T-cell (primary cell): ENCODE measurements around the gene EIF4E2. TPM values are rescaled to one million over a fixed set of nuclear protein-coding genes. Genes with fewer than 3 reads are reported as not detected.

Experiments
- ATAC-seq, 4 experiments: fragments of 200-7000 bp in 3 of 4; fragments of 150-1000 bp in 1 of 4; cut with Tn5 transposase; replicated peaks in 1 of 4; 1 replicate in 3 of 4; 2 replicates in 1 of 4; pipeline ENCODE4 v1.10.0; 2021; ENCODE audit warnings: moderate library complexity in 3 of 4, mild to moderate bottlenecking in 2 of 4, moderate number of reproducible peaks in 1 of 4
- CTCF ChIA-PET, 2 donors: fragments of 300-600 bp; sonication (Branson Sonifier 250); formaldehyde crosslinking; loops; one replicate each; lab custom pipeline; 2022; ENCODE audit warnings: antibody characterized with exemption in 2 of 2; lab: Charles Lee
- POLR2A ChIA-PET, 2 donors: fragments of 300-600 bp; sonication (Branson Sonifier 250); formaldehyde crosslinking; loops; one replicate each; lab custom pipeline; 2022; ENCODE audit warnings: antibody characterized with exemption in 2 of 2; lab: Charles Lee
- DNase-seq, 35 experiments: peaks; one replicate each; pipeline versions ENCODE4 v3.0.0 to v3.0.0-alpha.2; 2013 to 2023
- H3K27ac ChIP-seq: one replicate; pipeline ENCODE4 v1.5.1; 2013; ENCODE audit warnings: low read length
- H3K27me3 ChIP-seq, 2 experiments: replicated peaks in 1 of 2; 1 replicate in 1 of 2; 2 replicates in 1 of 2; pipeline versions ENCODE4 v1.6.1 to v1.7.0; 2013; ENCODE audit warnings: low read length in 1 of 2, mixed read lengths in 1 of 2; ENCODE audit not compliant: control insufficient read depth in 2 of 2, insufficient read depth in 2 of 2; ENCODE audit errors: extremely low read depth in 1 of 2
- H3K36me3 ChIP-seq, 2 donors: 1 replicate in 1 of 2; 2 replicates in 1 of 2; pipeline versions ENCODE4 v1.6.1 to v1.7.0; 2013; ENCODE audit warnings: low read length in 1 of 2; ENCODE audit not compliant: control insufficient read depth in 2 of 2, insufficient read depth in 1 of 2; ENCODE audit errors: extremely low read depth in 1 of 2
- H3K4me1 ChIP-seq, 2 experiments: 1 replicate in 1 of 2; 2 replicates in 1 of 2; pipeline versions ENCODE4 v1.6.1 to v1.7.0; 2013; ENCODE audit warnings: low read length in 2 of 2, mixed read lengths in 1 of 2; ENCODE audit not compliant: insufficient read depth in 2 of 2, control insufficient read depth in 1 of 2; ENCODE audit errors: extremely low read depth in 1 of 2
- H3K4me3 ChIP-seq, 2 donors: 1 replicate in 1 of 2; 2 replicates in 1 of 2; pipeline versions ENCODE4 v1.5.1 to v1.7.0; 2013; ENCODE audit warnings: mild to moderate bottlenecking in 2 of 2, low read length in 1 of 2, moderate library complexity in 1 of 2; ENCODE audit not compliant: control insufficient read depth in 1 of 2; ENCODE audit errors: extremely low read depth in 1 of 2
- H3K9me3 ChIP-seq: 2 replicates; pipeline ENCODE4 v1.7.0; 2013
- H3K27ac Mint-ChIP-seq, 2 donors: one replicate each; pipeline ENCODE4 v1.8.0; 2020 to 2021; ENCODE audit warnings: mild to moderate bottlenecking in 2 of 2, mixed read lengths in 2 of 2
- H3K27me3 Mint-ChIP-seq, 2 donors: one replicate each; pipeline ENCODE4 v1.8.0; 2021 to 2022; ENCODE audit warnings: mixed read lengths in 2 of 2
- H3K36me3 Mint-ChIP-seq: one replicate; pipeline ENCODE4 v1.8.0; 2021; ENCODE audit warnings: mixed read lengths
- H3K4me1 Mint-ChIP-seq, 3 donors: one replicate each; pipeline ENCODE4 v1.8.0; 2020 to 2022; ENCODE audit warnings: mixed read lengths in 3 of 3, mild to moderate bottlenecking in 1 of 3
- H3K4me3 Mint-ChIP-seq, 3 donors: one replicate each; pipeline ENCODE4 v1.8.0; 2020 to 2022; ENCODE audit warnings: mild to moderate bottlenecking in 3 of 3, mixed read lengths in 3 of 3, moderate library complexity in 3 of 3
- H3K9me3 Mint-ChIP-seq, 3 donors: one replicate each; pipeline ENCODE4 v1.8.0; 2020 to 2022; ENCODE audit warnings: mixed read lengths in 3 of 3
- WGBS: methylation state at CpG from one replicate; pipeline ENCODE4 v1.1.5; 2013; ENCODE audit warnings: missing lambda C conversion rate; ENCODE audit not compliant: insufficient coverage; 5-methylcytosine and 5-hydroxymethylcytosine counted together
- total RNA-seq, 35 experiments: library from RNA in 6 of 35; stranded (reverse) in 6 of 35; fragments of 120-200 nt in 1 of 35; gene quantifications; one replicate each; pipeline versions ENCODE4 v1.2.1 to v1.2.4 and lab custom pipeline; 2013 to 2026

Gene EIF4E2
- total RNA-seq, 5 donors from 2014 or later (not counting 1 experiment from before 2014, with no cell fraction given), result 49.5 to 60.9 (median 55.3) TPM

GRCh38 chr2:232533944-232534710 is 16.4 kb upstream of the EIF4E2 start:
- DNase-seq (no peak), ATAC-seq (no peak)
- no peak overlapping the region for H3K4me3 ChIP-seq
- H3K9me3 Mint-ChIP-seq, result no peaks in the 10 kb centered on the region
- ChIA-PET CTCF (no interaction called here), POLR2A (no interaction called here)
- peaks cover 6 to 9% (median 7%) of the 10 kb centered on the region in 3 donors for H3K4me1 Mint-ChIP-seq
- H3K9me3 ChIP-seq, result no peaks in the 10 kb centered on the region
- peaks cover 0 to 67% of the 10 kb centered on the region in 2 experiments for H3K27me3 ChIP-seq
- H3K36me3 ChIP-seq, result no peaks in the 10 kb centered on the region
- H3K4me1 ChIP-seq, result peaks cover 0 to 6% of the 10 kb centered on the region in 2 experiments
- H3K27me3 Mint-ChIP-seq, result peaks cover 19 to 30% of the 10 kb centered on the region in 2 donors
- no peaks in the 10 kb centered on the region for H3K36me3 Mint-ChIP-seq
- 81% methylated on average over 11 of the region's 13 CpGs for WGBS
- no peak overlapping the region for H3K27ac ChIP-seq
- no peak overlapping the region for H3K4me3 Mint-ChIP-seq
- no peak overlapping the region for H3K27ac Mint-ChIP-seq

- ATAC-seq (no peak), DNase-seq (no peak)
- Histone ChIP-seq H3K27ac (no peak overlapping the region), H3K4me1 (peaks cover 0 to 9% of the 10 kb centered on the region in 2 experiments), H3K4me3 (no peak overlapping the region), H3K9me3 (no peaks in the 10 kb centered on the region), H3K27me3 (peaks cover 0 to 60% of the 10 kb centered on the region in 2 experiments), H3K36me3 (no peaks in the 10 kb centered on the region)
- Mint-ChIP-seq H3K27me3 (peaks cover 19 to 30% of the 10 kb centered on the region in 2 donors), H3K27ac (no peak overlapping the region), H3K4me3 (no peak overlapping the region), H3K9me3 (no peaks in the 10 kb centered on the region), H3K36me3 (no peaks in the 10 kb centered on the region), H3K4me1 (peaks cover 4 to 7% (median 4%) of the 10 kb centered on the region in 3 donors)
- 83% methylated on average over 6 of the region's 14 CpGs for WGBS
- CTCF ChIA-PET, result no interaction called here
- POLR2A ChIA-PET, result no interaction called here
These were observed 15.4 kb upstream of the EIF4E2 start for GRCh38 chr2:232534940-232535651.

- POLR2A ChIA-PET, result no interaction called here
These were observed 14.5 kb upstream of the EIF4E2 start for GRCh38 chr2:232535761-232536530.

GRCh38 chr2:232537079-232537478 is 13.4 kb upstream of the EIF4E2 start:
- no peak overlapping the region for H3K4me3 ChIP-seq
- peaks cover 19% of the 10 kb centered on the region in 2 donors for H3K27me3 Mint-ChIP-seq
- no peak overlapping the region for H3K4me3 Mint-ChIP-seq
- no peak for ATAC-seq
- no peak overlapping the region for H3K27ac ChIP-seq
- peaks cover 0 to 11% of the 10 kb centered on the region in 2 experiments for H3K4me1 ChIP-seq
- ChIA-PET POLR2A (no interaction called here), CTCF (no interaction called here)
- H3K36me3 ChIP-seq, result no peaks in the 10 kb centered on the region
- H3K27ac Mint-ChIP-seq, result no peak overlapping the region
- peaks cover 4 to 12% (median 6%) of the 10 kb centered on the region in 3 donors for H3K4me1 Mint-ChIP-seq
- DNase-seq, result no peak
- H3K36me3 Mint-ChIP-seq, result no peaks in the 10 kb centered on the region
- H3K9me3 Mint-ChIP-seq, result no peaks in the 10 kb centered on the region
- 65% methylated on average over 4 of the region's 5 CpGs for WGBS
- H3K9me3 ChIP-seq, result no peaks in the 10 kb centered on the region
- H3K27me3 ChIP-seq, result peaks cover 0 to 46% of the 10 kb centered on the region in 2 experiments

More at GRCh38 chr2:232535761-232536530, 14.5 kb upstream of the EIF4E2 start:
- no peaks in the 10 kb centered on the region for H3K36me3 Mint-ChIP-seq
- H3K27ac Mint-ChIP-seq, result no peak overlapping the region
- Histone ChIP-seq H3K9me3 (no peaks in the 10 kb centered on the region), H3K4me1 (peaks cover 0 to 11% of the 10 kb centered on the region in 2 experiments), H3K4me3 (no peak overlapping the region), H3K27ac (no peak overlapping the region), H3K36me3 (no peaks in the 10 kb centered on the region), H3K27me3 (peaks cover 0 to 52% of the 10 kb centered on the region in 2 experiments)
- no peaks in the 10 kb centered on the region for H3K9me3 Mint-ChIP-seq
- peaks cover 19 to 23% of the 10 kb centered on the region in 2 donors for H3K27me3 Mint-ChIP-seq
- peaks cover 4 to 7% (median 6%) of the 10 kb centered on the region in 3 donors for H3K4me1 Mint-ChIP-seq
- H3K4me3 Mint-ChIP-seq, result no peak overlapping the region
- CTCF ChIA-PET, result no interaction called here
- WGBS, result 70% methylated on average over 2 of the region's 5 CpGs
- no peak for DNase-seq
- ATAC-seq, result no peak

- Mint-ChIP-seq H3K4me3 (no peak overlapping the region), H3K9me3 (no peaks in the 10 kb centered on the region), H3K27me3 (peaks cover 18 to 19% of the 10 kb centered on the region in 2 donors), H3K36me3 (no peaks in the 10 kb centered on the region), H3K27ac (no peak overlapping the region), H3K4me1 (peaks cover 4 to 16% (median 8%) of the 10 kb centered on the region in 3 donors)
- 83% methylated on average over 3 of the region's 4 CpGs for WGBS
- no peak for ATAC-seq
- no peak for DNase-seq
- Histone ChIP-seq H3K27me3 (peaks cover 0 to 45% of the 10 kb centered on the region in 2 experiments), H3K27ac (no peak overlapping the region), H3K4me3 (no peak overlapping the region), H3K36me3 (no peaks in the 10 kb centered on the region), H3K4me1 (peaks cover 0 to 11% of the 10 kb centered on the region in 2 experiments), H3K9me3 (no peaks in the 10 kb centered on the region)
- ChIA-PET POLR2A (no interaction called here), CTCF (no interaction called here)
These were observed 13.0 kb upstream of the EIF4E2 start for GRCh38 chr2:232537499-232537898.

- H3K27ac Mint-ChIP-seq, result no peak overlapping the region
- ATAC-seq (no peak), DNase-seq (no peak)
- H3K27me3 Mint-ChIP-seq, result peaks cover 12 to 16% of the 10 kb centered on the region in 2 donors
- WGBS, result 0% methylated on average over 1 of the region's 4 CpGs
- Histone ChIP-seq H3K27ac (no peak overlapping the region), H3K9me3 (no peaks in the 10 kb centered on the region), H3K4me1 (peaks cover 0 to 11% of the 10 kb centered on the region in 2 experiments), H3K36me3 (no peaks in the 10 kb centered on the region), H3K27me3 (peaks cover 0 to 42% of the 10 kb centered on the region in 2 experiments), H3K4me3 (no peak overlapping the region)
- peaks cover 3% of the 10 kb centered on the region for H3K36me3 Mint-ChIP-seq
- H3K9me3 Mint-ChIP-seq, result no peaks in the 10 kb centered on the region
- ChIA-PET CTCF (interaction anchor here (0.6 kb wide), 2 partner anchors 13 to 271 kb away, joined by 3 to 4 read pairs; partner anchors contain the start of gene CHRND (in 1 of the 2)), POLR2A (no interaction called here)
- peaks cover 9 to 25% (median 10%) of the 10 kb centered on the region in 3 donors for H3K4me1 Mint-ChIP-seq
- no peak overlapping the region for H3K4me3 Mint-ChIP-seq
These were observed 11.8 kb upstream of the EIF4E2 start for GRCh38 chr2:232538671-232539070.
